Naive thymus-derived CD4-positive, alpha-beta T cell (primary cell): ENCODE measurements around the gene YWHAQ. TPM values are rescaled to one million over a fixed set of nuclear protein-coding genes. Genes with fewer than 3 reads are reported as not detected.

Source experiments
- ATAC-seq: fragments of 150-1000 bp; cut with Tn5 transposase; 2 replicates; pipeline ENCODE4 v1.10.0; 2021; ENCODE audit warnings: mild to moderate bottlenecking, moderate library complexity
- CTCF ChIA-PET: fragments of 350-600 bp; sonication (Branson Sonifier 250); formaldehyde crosslinking; loops from one replicate; lab custom pipeline; 2021; ENCODE audit warnings: antibody characterized with exemption; lab: Charles Lee
- POLR2A ChIA-PET: fragments of 350-600 bp; sonication (Branson Sonifier 250); formaldehyde crosslinking; loops from one replicate; lab custom pipeline; 2021; ENCODE audit warnings: antibody characterized with exemption, inconsistent platforms; lab: Charles Lee
- DNase-seq, 9 donors: peaks; one replicate each; pipeline versions ENCODE4 v3.0.0 to v3.0.0-alpha.2; 2020 to 2022; ENCODE audit warnings: mixed read lengths in 1 of 9
- H3K27ac ChIP-seq: one replicate; pipeline ENCODE4 v1.7.0; 2013; ENCODE audit warnings: mild to moderate bottlenecking, low read depth, low read length, moderate library complexity
- H3K27me3 ChIP-seq, 2 donors: one replicate each; pipeline ENCODE4 v1.7.0; 2013; ENCODE audit warnings: low read length in 2 of 2, mild to moderate bottlenecking in 2 of 2, moderate library complexity in 2 of 2; ENCODE audit not compliant: control insufficient read depth in 2 of 2, insufficient read depth in 2 of 2
- H3K36me3 ChIP-seq, 3 experiments: 1 replicate in 2 of 3; 2 replicates in 1 of 3; pipeline ENCODE4 v1.7.0; 2013; ENCODE audit warnings: low read length in 3 of 3, mild to moderate bottlenecking in 3 of 3, moderate library complexity in 1 of 3; ENCODE audit not compliant: insufficient read depth in 3 of 3, control insufficient read depth in 2 of 3
- H3K4me1 ChIP-seq, 2 donors: one replicate each; pipeline ENCODE4 v1.7.0; 2013; ENCODE audit warnings: low read length in 2 of 2, mild to moderate bottlenecking in 2 of 2, moderate library complexity in 1 of 2; ENCODE audit not compliant: control insufficient read depth in 2 of 2, insufficient read depth in 2 of 2
- H3K4me3 ChIP-seq: 2 replicates; pipeline ENCODE4 v1.7.0; 2013; ENCODE audit warnings: mild to moderate bottlenecking, low read length
- H3K9me3 ChIP-seq, 3 experiments: 1 replicate in 2 of 3; 2 replicates in 1 of 3; pipeline ENCODE4 v1.7.0; 2013; ENCODE audit warnings: low read length in 3 of 3; ENCODE audit not compliant: control insufficient read depth in 2 of 3
- H3K27ac Mint-ChIP-seq, 9 donors: one replicate each; pipeline ENCODE4 v1.8.0; 2020 to 2022; ENCODE audit warnings: mixed read lengths in 9 of 9, mild to moderate bottlenecking in 8 of 9, moderate library complexity in 5 of 9, inconsistent platforms in 2 of 9
- H3K27me3 Mint-ChIP-seq, 5 donors: one replicate each; pipeline ENCODE4 v1.8.0; 2021 to 2022; ENCODE audit warnings: mixed read lengths in 5 of 5, mild to moderate bottlenecking in 1 of 5
- H3K36me3 Mint-ChIP-seq, 5 donors: one replicate each; pipeline ENCODE4 v1.8.0; 2020 to 2022; ENCODE audit warnings: mixed read lengths in 5 of 5, mild to moderate bottlenecking in 3 of 5, inconsistent platforms in 1 of 5
- H3K4me1 Mint-ChIP-seq, 7 donors: one replicate each; pipeline ENCODE4 v1.8.0; 2020 to 2022; ENCODE audit warnings: mixed read lengths in 7 of 7, mild to moderate bottlenecking in 3 of 7, inconsistent platforms in 1 of 7
- H3K4me3 Mint-ChIP-seq, 10 donors: one replicate each; pipeline ENCODE4 v1.8.0; 2020 to 2022; ENCODE audit warnings: mild to moderate bottlenecking in 10 of 10, mixed read lengths in 10 of 10, moderate library complexity in 6 of 10, inconsistent platforms in 2 of 10
- H3K9me3 Mint-ChIP-seq, 11 donors: one replicate each; pipeline ENCODE4 v1.8.0; 2020 to 2022; ENCODE audit warnings: mixed read lengths in 11 of 11, mild to moderate bottlenecking in 4 of 11, inconsistent platforms in 1 of 11, moderate library complexity in 1 of 11
- intact Hi-C, 2 donors: fragments of 100-400 bp; cut with micrococcal nuclease; formaldehyde crosslinking; loops; one replicate each; pipeline ENCODE4 v1.15.1; 2023
- polyA plus RNA-seq, 2 donors: library from polyadenylated mRNA; unstranded; fragments of 300-500 nt; fragmentation: Illumina TruSeq; gene quantifications; one replicate each; pipeline ENCODE4 v1.2.3, GENCODE V29; 2021
- total RNA-seq, 6 experiments: library from RNA in 5 of 6; stranded (reverse) in 5 of 6; gene quantifications; 1 replicate in 5 of 6; 2 replicates in 1 of 6; pipeline ENCODE4 v1.2.3 and lab custom pipeline; 2021 to 2026

The YWHAQ gene
- total and polyA plus RNA-seq, 7 experiments from 2014 or later, result 67.3 to 189 (median 118) TPM

DNA sequence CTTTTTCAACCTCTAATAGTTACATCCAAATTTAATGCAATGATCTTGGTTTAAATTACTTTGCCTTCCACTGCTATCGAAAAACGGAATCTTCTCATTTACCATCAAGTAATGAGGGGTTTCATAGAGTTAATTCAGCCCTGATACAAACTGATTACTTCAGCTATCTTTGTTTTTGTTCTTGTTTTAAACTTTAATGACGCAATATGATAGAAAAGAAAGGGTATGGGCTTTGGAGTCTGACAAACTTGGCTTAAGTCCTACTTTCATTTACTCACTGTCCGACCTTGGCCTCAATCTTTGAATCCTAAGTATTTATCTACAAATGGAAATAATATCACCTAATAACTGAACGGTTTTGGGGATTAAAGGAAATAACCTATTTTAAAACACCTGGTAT lies 91.3 kb downstream of the YWHAQ start:
- H3K4me3 ChIP-seq, result no peak overlapping the region
- peaks cover 4% of the 10 kb centered on the region in 2 donors for H3K4me1 ChIP-seq
- intact Hi-C loops, result no loop called here
- no peak overlapping the region for H3K27ac ChIP-seq
- H3K4me3 Mint-ChIP-seq, result no peak overlapping the region
- no peak overlapping the region for H3K27ac Mint-ChIP-seq
- ChIA-PET POLR2A (interaction anchor here (0.8 to 1.1 kb wide), 2 partner anchors 15 to 16 kb away, joined by 3 read pairs; partner anchors contain the start of gene ADAM17), CTCF (no interaction called here)
- DNase-seq (no peak), ATAC-seq (no peak)
- no peaks in the 10 kb centered on the region for H3K27me3 ChIP-seq
- H3K36me3 ChIP-seq, result peaks cover under 1 to 5% (median 4%) of the 10 kb centered on the region in 3 experiments
- H3K9me3 Mint-ChIP-seq, result no peaks in the 10 kb centered on the region
- H3K4me1 Mint-ChIP-seq, result peaks cover 13 to 51% (median 32%) of the 10 kb centered on the region in 7 donors
- H3K9me3 ChIP-seq, result no peaks in the 10 kb centered on the region
- peaks cover 0 to 26% (median 11%) of the 10 kb centered on the region in 5 donors for H3K36me3 Mint-ChIP-seq
- H3K27me3 Mint-ChIP-seq, result no peaks in the 10 kb centered on the region

DNA sequence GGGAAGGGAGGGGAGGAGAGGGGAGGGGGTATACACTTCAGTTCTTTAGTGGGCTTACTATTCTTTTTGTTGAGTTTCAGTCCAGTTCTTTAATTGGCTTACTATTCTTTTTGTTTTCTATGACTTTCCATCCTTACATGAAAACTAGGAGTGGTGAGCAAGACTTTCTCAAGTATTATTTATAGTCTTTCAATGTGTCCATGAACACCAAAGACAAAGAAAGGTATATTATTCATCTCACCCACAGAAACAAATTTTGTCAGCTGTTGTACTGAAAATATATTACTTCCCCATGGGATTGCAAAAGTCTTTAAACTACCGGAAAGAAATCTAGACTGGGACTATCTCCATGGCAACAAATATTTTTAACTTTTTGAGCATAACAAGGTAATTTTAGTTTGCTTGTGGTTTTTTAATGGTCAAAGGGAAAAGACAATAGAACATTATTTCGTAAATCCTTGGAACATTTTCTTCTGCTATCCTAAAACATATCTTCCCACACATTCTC lies 92.7 kb downstream of the YWHAQ start:
- peaks cover 4 to 5% (median 5%) of the 10 kb centered on the region in 3 experiments for H3K36me3 ChIP-seq
- H3K36me3 Mint-ChIP-seq, result peaks cover 4 to 30% (median 11%) of the 10 kb centered on the region in 5 donors
- no peaks in the 10 kb centered on the region for H3K4me1 ChIP-seq
- DNase-seq (no peak), ATAC-seq (peak; percentile 63)
- no peak overlapping the region for H3K4me3 ChIP-seq
- H3K27me3 Mint-ChIP-seq, result no peaks in the 10 kb centered on the region
- no peaks in the 10 kb centered on the region for H3K27me3 ChIP-seq
- peak overlapping the region in 1 of 9 donors; percentile 13 for H3K27ac Mint-ChIP-seq
- H3K4me1 Mint-ChIP-seq, result peaks cover 4 to 38% (median 23%) of the 10 kb centered on the region in 7 donors
- H3K27ac ChIP-seq, result no peak overlapping the region
- POLR2A ChIA-PET, result interaction anchor here (0.6 kb wide), 1 partner anchor 112 kb away, joined by 3 read pairs; no protein-coding TSS in a partner anchor
- H3K9me3 Mint-ChIP-seq, result no peaks in the 10 kb centered on the region
- CTCF ChIA-PET, result no interaction called here
- H3K4me3 Mint-ChIP-seq, result no peak overlapping the region
- intact Hi-C loops, result no loop called here
- no peaks in the 10 kb centered on the region for H3K9me3 ChIP-seq

DNA sequence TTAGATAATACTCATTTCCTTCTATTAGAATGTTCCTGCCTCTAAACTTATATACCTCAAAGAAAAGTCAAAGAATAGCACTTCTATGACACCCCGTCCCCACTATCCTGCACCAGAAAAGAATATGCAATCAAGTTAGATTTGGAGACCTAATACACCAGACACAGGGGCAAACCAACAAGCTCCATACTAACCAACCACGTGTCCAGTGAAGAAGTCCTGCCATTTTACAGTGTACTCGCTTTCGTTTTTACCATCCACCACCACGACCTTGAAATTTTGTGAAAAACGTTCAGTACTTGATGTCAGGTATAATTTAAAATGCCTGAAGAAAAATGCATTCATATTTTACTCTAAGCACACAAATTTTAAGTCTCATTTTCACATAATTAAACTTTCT lies 94.3 kb downstream of the YWHAQ start:
- Histone ChIP-seq H3K36me3 (peaks cover 4 to 5% (median 5%) of the 10 kb centered on the region in 3 experiments), H3K27me3 (no peaks in the 10 kb centered on the region), H3K4me1 (no peaks in the 10 kb centered on the region), H3K27ac (no peak overlapping the region), H3K4me3 (no peak overlapping the region), H3K9me3 (no peaks in the 10 kb centered on the region)
- ATAC-seq (no peak), DNase-seq (no peak)
- H3K9me3 Mint-ChIP-seq, result no peaks in the 10 kb centered on the region
- peak overlapping the region in 4 of 9 donors; percentile 5 to 74 (median 27) for H3K27ac Mint-ChIP-seq
- POLR2A ChIA-PET, result interaction anchor here (1.0 kb wide), 1 partner anchor 14 kb away, joined by 3 read pairs; no protein-coding TSS in a partner anchor
- intact Hi-C loops, result no loop called here
- H3K27me3 Mint-ChIP-seq, result no peaks in the 10 kb centered on the region
- no peak overlapping the region for H3K4me3 Mint-ChIP-seq
- peaks cover 4 to 36% (median 21%) of the 10 kb centered on the region in 7 donors for H3K4me1 Mint-ChIP-seq
- H3K36me3 Mint-ChIP-seq, result peaks cover 4 to 30% (median 13%) of the 10 kb centered on the region in 5 donors
- CTCF ChIA-PET, result no interaction called here

DNA sequence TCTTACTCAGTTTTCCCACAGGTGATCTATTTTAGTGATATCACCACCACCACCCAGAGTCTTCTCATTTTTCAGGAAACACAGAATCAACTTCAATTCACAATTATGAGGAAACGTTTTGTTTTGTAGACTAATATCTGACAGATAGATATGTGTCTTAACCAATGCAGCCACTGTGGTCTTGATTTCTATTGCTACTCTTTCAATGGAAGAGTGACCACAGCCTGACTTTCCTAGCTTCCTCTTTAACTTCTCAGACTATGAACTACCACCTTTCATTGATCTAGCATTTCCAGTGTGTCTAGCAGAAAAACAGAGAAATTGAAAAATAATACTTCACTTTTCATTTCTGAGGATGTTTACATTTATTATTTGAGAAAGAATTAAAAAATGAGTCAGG lies 95.6 kb downstream of the YWHAQ start:
- H3K27me3 Mint-ChIP-seq, result no peaks in the 10 kb centered on the region
- peaks cover 4 to 5% (median 5%) of the 10 kb centered on the region in 3 experiments for H3K36me3 ChIP-seq
- H3K4me1 ChIP-seq, result no peaks in the 10 kb centered on the region
- ATAC-seq, result no peak
- ChIA-PET CTCF (interaction anchor here (0.6 kb wide), 1 partner anchor 9 kb away, joined by 3 read pairs; no protein-coding TSS in a partner anchor), POLR2A (interaction anchor here (1.2 kb wide), 1 partner anchor 20 kb away, joined by 3 read pairs; the partner anchor contains the start of gene ADAM17)
- H3K4me3 Mint-ChIP-seq, result no peak overlapping the region
- no peak overlapping the region for H3K4me3 ChIP-seq
- no peaks in the 10 kb centered on the region for H3K9me3 Mint-ChIP-seq
- intact Hi-C loops, result no loop called here
- no peak for DNase-seq
- H3K9me3 ChIP-seq, result no peaks in the 10 kb centered on the region
- no peaks in the 10 kb centered on the region for H3K27me3 ChIP-seq
- H3K27ac ChIP-seq, result no peak overlapping the region
- peak overlapping the region in 1 of 9 donors; percentile 18 for H3K27ac Mint-ChIP-seq
- H3K4me1 Mint-ChIP-seq, result peaks cover 4 to 33% (median 21%) of the 10 kb centered on the region in 7 donors
- H3K36me3 Mint-ChIP-seq, result peaks cover 4 to 30% (median 11%) of the 10 kb centered on the region in 5 donors

Other genes with a start within 250 kb of the YWHAQ start
- 100 to 1,000 TPM in 1 of 5 experiments, 10 to 100 TPM in 4; 45.1 to 107 (median 54.3) TPM for gene ITGB1BP1, start 207.5 kb downstream of the YWHAQ start, total RNA-seq
- 100 to 1,000 TPM; 109 to 123 TPM for gene ITGB1BP1, start 207.5 kb downstream of the YWHAQ start, polyA plus RNA-seq
- gene CPSF3, start 207.3 kb downstream of the YWHAQ start, total RNA-seq, result 10 to 100 TPM; 18.0 to 47.8 (median 21.7) TPM
- gene CPSF3, start 207.3 kb downstream of the YWHAQ start, polyA plus RNA-seq, result 10 to 100 TPM; 22.2 to 27.7 TPM
- 10 to 100 TPM; 43.9 to 62.7 (median 49.7) TPM for gene IAH1, start 156.4 kb downstream of the YWHAQ start, total RNA-seq
- gene IAH1, start 156.4 kb downstream of the YWHAQ start, polyA plus RNA-seq, result 10 to 100 TPM; 74.4 to 77.5 TPM
- gene ADAM17, start 75.2 kb downstream of the YWHAQ start, total RNA-seq, result 10 to 100 TPM; 22.9 to 45.2 (median 25.9) TPM
- gene ADAM17, start 75.2 kb downstream of the YWHAQ start, polyA plus RNA-seq, result 10 to 100 TPM in 1 of 2 donors, 1 to 10 TPM in 1; 9.3 to 11.0 TPM
- 10 to 100 TPM in 4 of 5 experiments, 1 to 10 TPM in 1; 9.2 to 28.2 (median 20.9) TPM for gene TAF1B, start 212.5 kb upstream of the YWHAQ start, total RNA-seq
- gene TAF1B, start 212.5 kb upstream of the YWHAQ start, polyA plus RNA-seq, result 1 to 10 TPM; 7.2 to 8.6 TPM